HFFc6 (cell line): Measurements from ENCODE around the gene ATN1. TPM values are rescaled to one million over a fixed set of nuclear protein-coding genes. Genes with fewer than 3 reads are reported as not detected.

Experiments
- DNase-seq: peaks from one replicate; pipeline ENCODE4 v3.0.0-alpha.2; 2018
- H3K27ac Mint-ChIP-seq: 2 replicates; pipeline ENCODE4 v1.8.0; 2020; ENCODE audit warnings: mild to moderate bottlenecking, mixed read lengths
- H3K27me3 Mint-ChIP-seq: 2 replicates; pipeline ENCODE4 v1.8.0; 2021; ENCODE audit warnings: mild to moderate bottlenecking, moderate library complexity, mixed read lengths; ENCODE audit not compliant: insufficient read depth
- H3K36me3 Mint-ChIP-seq: 2 replicates; pipeline ENCODE4 v1.8.0; 2021; ENCODE audit warnings: low read depth, mixed read lengths
- H3K4me1 Mint-ChIP-seq: 2 replicates; pipeline ENCODE4 v1.8.0; 2020; ENCODE audit warnings: low read depth, mixed read lengths
- H3K4me3 Mint-ChIP-seq: 2 replicates; pipeline ENCODE4 v1.8.0; 2020; ENCODE audit warnings: mild to moderate bottlenecking, moderate library complexity, mixed read lengths
- H3K9me3 Mint-ChIP-seq: 2 replicates; pipeline ENCODE4 v1.8.0; 2020; ENCODE audit warnings: mild to moderate bottlenecking, mixed read lengths
- total RNA-seq, 6 experiments: library from RNA; stranded (reverse); fragmentation: NEBNext Ultra II Directional; extraction: Animal tissue kit (Norgen Biotek cat#: 25700); gene quantifications; 2 replicates in 1 of 6; 3 replicates in 5 of 6; pipeline ENCODE4 v1.2.3, GENCODE V29; 2021
- TF ChIP-seq, protein P1 (sequence below): fragments of 200-600 bp; sonication (generic); IDR thresholded peaks from 2 replicates; pipeline ENCODE4 v1.5.0; 2021; ENCODE audit warnings: antibody characterized with exemption, mild to moderate bottlenecking

ATN1 gene
- total RNA-seq, 6 experiments from 2014 or later = 96.8 to 120 (median 107) TPM

DNA sequence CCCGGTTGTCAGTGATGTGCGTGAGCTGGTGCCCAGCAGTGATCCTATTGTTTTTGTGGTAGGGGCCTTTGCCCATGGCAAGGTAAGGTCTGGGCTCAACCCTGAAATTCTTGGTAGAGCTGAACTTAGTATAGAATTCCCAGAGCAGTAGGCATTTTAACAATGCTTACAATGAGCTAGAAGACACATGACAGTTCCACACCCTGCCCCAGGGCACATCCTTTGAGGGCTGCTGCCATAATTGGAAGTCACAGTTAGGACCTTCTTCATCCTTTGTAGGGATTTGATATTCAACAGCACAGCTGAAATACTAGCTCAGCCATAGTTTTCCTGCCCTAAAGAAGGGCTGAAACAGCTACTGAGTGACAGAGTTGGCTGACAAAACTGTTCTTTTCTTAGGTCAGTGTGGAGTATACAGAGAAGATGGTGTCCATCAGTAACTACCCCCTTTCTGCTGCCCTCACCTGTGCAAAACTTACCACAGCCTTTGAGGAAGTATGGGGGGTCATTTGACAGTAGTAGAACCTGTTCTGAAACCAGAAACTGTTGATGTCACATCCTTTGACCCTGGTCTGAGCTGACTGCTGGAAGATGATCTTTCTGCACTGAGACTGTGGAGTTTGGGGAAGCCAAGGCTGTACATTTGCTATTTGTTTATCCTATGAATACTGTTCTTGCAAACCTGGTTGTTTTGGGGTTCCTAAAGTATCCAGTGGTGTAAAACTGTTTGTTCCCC lies 47.7 kb downstream of the ATN1 start:
- no peak overlapping the region for H3K27ac Mint-ChIP-seq
- TF ChIP-seq, protein P1, sequence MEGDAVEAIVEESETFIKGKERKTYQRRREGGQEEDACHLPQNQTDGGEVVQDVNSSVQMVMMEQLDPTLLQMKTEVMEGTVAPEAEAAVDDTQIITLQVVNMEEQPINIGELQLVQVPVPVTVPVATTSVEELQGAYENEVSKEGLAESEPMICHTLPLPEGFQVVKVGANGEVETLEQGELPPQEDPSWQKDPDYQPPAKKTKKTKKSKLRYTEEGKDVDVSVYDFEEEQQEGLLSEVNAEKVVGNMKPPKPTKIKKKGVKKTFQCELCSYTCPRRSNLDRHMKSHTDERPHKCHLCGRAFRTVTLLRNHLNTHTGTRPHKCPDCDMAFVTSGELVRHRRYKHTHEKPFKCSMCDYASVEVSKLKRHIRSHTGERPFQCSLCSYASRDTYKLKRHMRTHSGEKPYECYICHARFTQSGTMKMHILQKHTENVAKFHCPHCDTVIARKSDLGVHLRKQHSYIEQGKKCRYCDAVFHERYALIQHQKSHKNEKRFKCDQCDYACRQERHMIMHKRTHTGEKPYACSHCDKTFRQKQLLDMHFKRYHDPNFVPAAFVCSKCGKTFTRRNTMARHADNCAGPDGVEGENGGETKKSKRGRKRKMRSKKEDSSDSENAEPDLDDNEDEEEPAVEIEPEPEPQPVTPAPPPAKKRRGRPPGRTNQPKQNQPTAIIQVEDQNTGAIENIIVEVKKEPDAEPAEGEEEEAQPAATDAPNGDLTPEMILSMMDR = no peak
- H3K9me3 Mint-ChIP-seq = no peaks in the 10 kb centered on the region
- H3K27me3 Mint-ChIP-seq = peaks cover 7% of the 10 kb centered on the region
- no peak overlapping the region for H3K4me3 Mint-ChIP-seq
- no peak for DNase-seq
- peaks cover 24% of the 10 kb centered on the region for H3K36me3 Mint-ChIP-seq
- H3K4me1 Mint-ChIP-seq = peaks cover 20% of the 10 kb centered on the region

DNA sequence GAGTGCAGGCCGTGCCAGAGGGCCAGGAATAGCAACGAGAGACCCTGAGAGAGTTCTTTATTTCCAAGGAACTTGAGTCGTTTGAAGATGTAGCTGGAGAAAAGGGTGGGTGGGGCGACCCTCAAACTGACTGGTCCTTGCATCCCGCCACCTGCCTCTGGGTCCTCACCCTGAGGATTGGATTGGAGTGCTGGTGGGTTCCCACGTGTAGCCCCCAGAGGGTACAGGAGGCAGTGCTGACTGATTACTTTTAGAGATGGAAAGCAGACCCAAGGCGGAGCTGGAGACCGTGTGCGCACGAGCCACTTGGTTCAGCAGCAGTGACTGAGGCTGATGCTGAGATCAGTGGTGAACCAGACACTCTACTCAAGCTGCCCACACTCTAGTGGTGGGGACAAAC lies 49.9 kb downstream of the ATN1 start:
- H3K4me3 Mint-ChIP-seq = no peak overlapping the region
- peaks cover 3% of the 10 kb centered on the region; the same call in 1 of the 2 replicates for H3K27me3 Mint-ChIP-seq
- DNase-seq = no peak
- no peak overlapping the region for H3K27ac Mint-ChIP-seq
- H3K9me3 Mint-ChIP-seq = no peaks in the 10 kb centered on the region
- peaks cover 8% of the 10 kb centered on the region for H3K4me1 Mint-ChIP-seq
- peaks cover 12% of the 10 kb centered on the region for H3K36me3 Mint-ChIP-seq
- TF ChIP-seq, protein P1 = no peak

DNA sequence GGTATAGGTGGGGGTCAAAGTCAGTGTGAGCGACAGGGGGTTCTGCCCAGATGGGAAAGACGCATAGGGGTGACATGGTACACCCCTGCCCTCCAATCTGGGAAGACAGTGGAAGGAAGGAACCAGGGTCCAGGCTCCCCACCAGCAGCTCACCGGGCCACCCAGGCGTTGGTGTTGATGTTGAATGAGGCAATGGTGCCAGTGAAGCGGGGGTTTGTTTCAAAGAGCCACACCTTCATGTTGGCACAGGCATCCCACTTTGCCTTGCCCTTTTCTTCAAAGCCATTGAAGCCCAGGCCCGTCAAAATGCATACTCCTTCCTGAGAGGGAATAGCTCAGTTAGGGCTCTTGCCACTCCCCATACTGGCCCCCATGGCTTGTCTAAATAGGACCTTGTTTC lies 50.4 kb downstream of the ATN1 start:
- H3K27me3 Mint-ChIP-seq = 0 out of 2 replicates have a peak, but pooled peaks cover 1% of the 10 kb centered on the region
- TF ChIP-seq, protein P1 = no peak
- 0 out of 2 replicates have a peak, but pooled peaks cover 4% of the 10 kb centered on the region for H3K4me1 Mint-ChIP-seq
- no peaks in the 10 kb centered on the region for H3K9me3 Mint-ChIP-seq
- H3K36me3 Mint-ChIP-seq = peaks cover 16% of the 10 kb centered on the region
- DNase-seq = no peak
- H3K4me3 Mint-ChIP-seq = no peak overlapping the region
- no peak overlapping the region for H3K27ac Mint-ChIP-seq

DNA sequence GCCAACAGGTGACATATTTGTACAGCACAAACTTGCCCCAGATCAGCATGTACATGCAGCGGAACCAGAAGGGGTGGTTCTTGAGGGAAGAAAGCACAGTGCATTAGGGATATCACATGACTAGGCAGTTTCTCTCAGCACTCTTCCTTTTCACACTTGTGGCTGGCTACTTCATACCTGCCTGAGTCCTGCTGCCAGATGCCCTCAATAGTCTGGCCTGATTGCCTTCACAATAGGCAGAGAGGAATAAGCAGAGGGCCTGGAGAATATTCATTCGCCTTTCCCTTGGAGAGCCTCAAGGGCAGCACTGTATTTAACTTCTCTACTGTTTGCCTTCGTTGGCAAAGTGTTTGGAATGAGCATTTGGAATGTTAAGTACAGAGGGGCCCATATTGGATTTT lies 50.9 kb downstream of the ATN1 start:
- TF ChIP-seq, protein P1 = no peak
- no peaks in the 10 kb centered on the region for H3K9me3 Mint-ChIP-seq
- peaks cover 13% of the 10 kb centered on the region for H3K36me3 Mint-ChIP-seq
- no peak for DNase-seq
- 0 out of 2 replicates have a peak, but pooled peaks cover 1% of the 10 kb centered on the region for H3K27me3 Mint-ChIP-seq
- no peak overlapping the region for H3K4me3 Mint-ChIP-seq
- 0 out of 2 replicates have a peak, but pooled peaks cover 4% of the 10 kb centered on the region for H3K4me1 Mint-ChIP-seq
- no peak overlapping the region for H3K27ac Mint-ChIP-seq

DNA sequence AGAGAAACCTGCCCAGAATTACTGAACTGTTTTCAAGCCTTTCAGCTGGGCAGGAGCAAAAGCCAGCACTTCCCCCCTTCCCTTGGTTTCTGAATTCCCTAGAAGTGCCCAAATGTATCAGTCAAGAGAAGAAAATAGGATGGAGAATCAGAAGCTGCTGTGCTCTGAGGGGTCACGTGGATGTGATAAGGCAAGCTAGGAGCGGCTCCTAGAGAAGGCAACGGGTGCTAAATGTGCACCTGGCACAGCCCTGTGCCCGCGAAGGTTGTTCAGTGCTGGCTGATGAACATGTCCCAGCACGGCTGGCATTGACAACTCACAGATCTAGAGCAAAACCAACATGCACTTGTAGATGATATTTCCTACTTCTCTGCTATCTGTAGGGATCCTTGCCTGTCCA lies 51.3 kb downstream of the ATN1 start:
- TF ChIP-seq, protein P1 = no peak
- Mint-ChIP-seq H3K27ac (no peak overlapping the region), H3K9me3 (no peaks in the 10 kb centered on the region), H3K36me3 (peaks cover 9% of the 10 kb centered on the region), H3K4me1 (no peaks in the 10 kb centered on the region), H3K4me3 (no peak overlapping the region), H3K27me3 (0 out of 2 replicates have a peak, but pooled peaks cover 1% of the 10 kb centered on the region)
- DNase-seq = no peak
